22Rv1 (cell line): ENCODE measurements around the gene ZC3H12C.

ENCODE experiments used
- ZFX ChIP-seq: fragments of 450-650 bp; IDR thresholded peaks from 2 replicates; pipeline ENCODE4 v1.6.1; 2017; ENCODE audit warnings: antibody characterized with exemption, borderline replicate concordance
- TF ChIP-seq, protein P1 (sequence below): fragments of 450-650 bp; IDR thresholded peaks from 2 replicates; pipeline ENCODE4 v1.5.1; 2017; ENCODE audit warnings: mild to moderate bottlenecking

DNA sequence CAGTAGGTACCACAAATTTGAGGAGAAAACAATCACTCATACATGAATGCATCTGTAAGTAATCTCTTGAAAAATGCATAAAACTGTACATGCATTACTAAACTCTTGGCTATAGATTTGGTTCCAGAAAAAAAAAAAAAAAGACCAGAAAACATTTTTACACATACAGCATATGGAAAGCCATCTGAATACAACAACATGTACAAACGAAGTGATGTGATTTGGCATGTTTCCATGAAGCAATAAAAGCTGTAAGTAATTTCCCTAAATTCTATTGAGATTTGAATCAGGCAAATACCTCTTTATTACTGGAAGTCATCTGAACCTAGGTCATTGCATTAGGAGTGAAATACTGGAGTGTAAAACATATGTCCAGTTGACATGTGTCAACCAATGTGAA is 31.9 kb upstream of the ZC3H12C start:
- TF ChIP-seq, protein P1, sequence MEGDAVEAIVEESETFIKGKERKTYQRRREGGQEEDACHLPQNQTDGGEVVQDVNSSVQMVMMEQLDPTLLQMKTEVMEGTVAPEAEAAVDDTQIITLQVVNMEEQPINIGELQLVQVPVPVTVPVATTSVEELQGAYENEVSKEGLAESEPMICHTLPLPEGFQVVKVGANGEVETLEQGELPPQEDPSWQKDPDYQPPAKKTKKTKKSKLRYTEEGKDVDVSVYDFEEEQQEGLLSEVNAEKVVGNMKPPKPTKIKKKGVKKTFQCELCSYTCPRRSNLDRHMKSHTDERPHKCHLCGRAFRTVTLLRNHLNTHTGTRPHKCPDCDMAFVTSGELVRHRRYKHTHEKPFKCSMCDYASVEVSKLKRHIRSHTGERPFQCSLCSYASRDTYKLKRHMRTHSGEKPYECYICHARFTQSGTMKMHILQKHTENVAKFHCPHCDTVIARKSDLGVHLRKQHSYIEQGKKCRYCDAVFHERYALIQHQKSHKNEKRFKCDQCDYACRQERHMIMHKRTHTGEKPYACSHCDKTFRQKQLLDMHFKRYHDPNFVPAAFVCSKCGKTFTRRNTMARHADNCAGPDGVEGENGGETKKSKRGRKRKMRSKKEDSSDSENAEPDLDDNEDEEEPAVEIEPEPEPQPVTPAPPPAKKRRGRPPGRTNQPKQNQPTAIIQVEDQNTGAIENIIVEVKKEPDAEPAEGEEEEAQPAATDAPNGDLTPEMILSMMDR: no peak
- TF ChIP-seq ZFX: no peak
